NB4 (cell line): Measurements from ENCODE around the gene PTK6.

Experiments
- DNase-seq: peaks from one replicate; pipeline ENCODE4 v3.0.0; 2010; ENCODE audit warnings: low read depth
- H3K4me3 ChIP-seq: one replicate; pipeline ENCODE4 v1.5.1; 2011; ENCODE audit warnings: mild to moderate bottlenecking, low read depth, low read length, moderate library complexity
- CTCF ChIP-seq: IDR thresholded peaks from one replicate; pipeline ENCODE4 v1.5.1; 2012; ENCODE audit warnings: low read depth, low read length
- MAX ChIP-seq: IDR thresholded peaks from 2 replicates; pipeline ENCODE4 v1.6.1; 2011; ENCODE audit warnings: low read depth, low read length
- MYC ChIP-seq: IDR thresholded peaks from 2 replicates; pipeline ENCODE4 v1.6.1; 2011; ENCODE audit warnings: low read depth, low read length
- POLR2A ChIP-seq: IDR thresholded peaks from 2 replicates; pipeline ENCODE4 v1.6.1; 2011; ENCODE audit warnings: mild to moderate bottlenecking; ENCODE audit not compliant: insufficient read length; ENCODE audit errors: extremely low read depth

Gene PTK6

DNA sequence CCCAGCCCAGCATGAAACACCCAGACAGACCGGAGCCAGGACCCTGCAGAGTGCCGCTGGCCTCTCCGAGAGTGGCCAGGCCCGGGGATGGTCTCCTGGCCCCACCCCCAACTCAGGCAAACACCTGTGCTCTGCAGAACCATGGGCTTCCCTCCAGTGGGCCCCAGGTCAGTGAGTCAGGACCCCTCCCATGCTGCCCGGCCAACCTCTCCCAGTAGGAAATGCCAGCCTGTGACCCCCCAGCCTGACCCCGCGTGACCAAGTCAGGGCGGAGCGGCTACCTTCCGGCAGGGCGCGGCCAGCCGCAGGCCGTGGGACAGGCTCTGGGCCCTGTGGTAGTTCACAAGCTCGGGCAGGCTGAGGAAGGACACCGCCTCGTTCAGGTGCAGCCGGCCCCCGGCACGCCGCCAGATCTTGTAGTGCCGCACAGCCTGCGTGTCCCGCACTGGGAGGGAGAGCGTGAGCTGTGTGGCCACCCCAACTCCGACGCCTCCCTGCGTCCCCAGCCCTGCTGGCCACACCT is 3.2 kb downstream of the PTK6 start:
- H3K4me3 ChIP-seq: no peak overlapping the region
- TF ChIP-seq CTCF (no peak), MYC (no peak), POLR2A (no peak), MAX (no peak)
- no peak for DNase-seq

GRCh38 chr20:63533388-63533787 is 3.8 kb downstream of the PTK6 start:
- no peak overlapping the region for H3K4me3 ChIP-seq
- DNase-seq: no peak
- no peak for TF ChIP-seq POLR2A
- TF ChIP-seq MAX: no peak
- TF ChIP-seq MYC: no peak
- TF ChIP-seq CTCF: no peak

DNA sequence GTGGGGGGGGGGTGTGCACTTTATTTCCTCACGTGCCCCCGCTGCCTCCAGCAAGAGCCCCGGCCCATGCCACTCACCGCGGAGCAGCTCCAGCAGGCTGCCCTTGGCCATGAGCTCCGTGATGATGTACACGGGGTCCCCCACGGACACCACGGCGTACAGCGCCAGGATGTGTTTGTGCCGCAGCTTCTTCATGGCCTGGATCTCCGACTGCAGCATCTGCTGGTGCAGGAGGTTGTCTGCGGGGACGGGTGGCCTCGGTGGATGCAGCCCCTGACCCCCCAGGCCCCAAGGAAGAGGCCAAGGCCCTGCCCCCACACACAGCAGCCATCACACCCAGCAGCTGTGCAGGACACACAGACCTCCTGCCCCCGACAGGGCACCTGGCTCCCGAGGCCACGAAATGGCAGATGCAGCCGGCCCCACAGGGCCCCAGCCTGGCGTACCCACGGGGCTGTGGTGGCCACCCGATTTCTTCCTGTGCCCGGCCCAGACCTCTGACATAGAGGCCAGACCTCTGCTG is 4.7 kb downstream of the PTK6 start:
- DNase-seq: no peak
- H3K4me3 ChIP-seq: no peak overlapping the region
- TF ChIP-seq MAX (no peak), CTCF (no peak), MYC (no peak), POLR2A (no peak)

DNA sequence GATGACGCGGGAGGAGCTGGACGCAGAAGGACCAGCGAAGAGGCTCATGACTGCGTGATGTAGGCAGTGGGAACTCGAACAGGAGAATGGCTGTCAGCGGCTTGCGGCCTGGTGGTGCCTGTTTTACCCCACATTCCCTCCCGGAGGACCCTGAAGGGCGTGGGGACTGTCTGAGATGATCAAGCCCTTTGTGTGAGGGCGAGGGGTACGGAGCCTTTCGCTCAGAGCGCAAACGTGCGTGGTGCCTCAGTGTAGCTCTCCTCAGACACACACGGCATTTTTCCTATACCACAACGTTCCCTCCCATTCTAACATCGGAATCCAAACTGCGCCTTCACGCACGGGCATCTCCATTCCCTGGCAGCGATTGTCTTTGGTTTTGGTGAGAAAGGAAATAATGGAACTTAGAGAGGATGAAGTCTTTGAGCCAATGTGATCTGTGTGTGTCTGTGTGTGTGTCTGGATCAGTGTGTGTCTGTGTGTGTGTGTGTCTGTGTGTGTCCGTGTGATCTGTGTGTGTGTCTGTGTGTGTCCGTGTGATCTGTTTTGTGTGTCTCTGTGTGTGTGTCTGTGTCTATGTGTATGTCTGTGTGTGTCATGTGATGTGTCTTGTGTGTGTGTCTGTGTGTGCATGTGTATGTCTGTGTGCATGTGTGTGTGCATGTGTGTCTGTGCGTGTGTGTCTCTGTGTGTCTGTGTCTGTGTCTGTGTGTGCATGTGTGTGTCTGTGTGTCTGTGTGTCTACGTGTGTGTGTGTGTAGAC is 5.3 kb downstream of the PTK6 start:
- DNase-seq: no peak
- no peak for TF ChIP-seq CTCF
- TF ChIP-seq POLR2A: no peak
- TF ChIP-seq MAX: no peak
- no peak for TF ChIP-seq MYC
- no peak overlapping the region for H3K4me3 ChIP-seq

DNA sequence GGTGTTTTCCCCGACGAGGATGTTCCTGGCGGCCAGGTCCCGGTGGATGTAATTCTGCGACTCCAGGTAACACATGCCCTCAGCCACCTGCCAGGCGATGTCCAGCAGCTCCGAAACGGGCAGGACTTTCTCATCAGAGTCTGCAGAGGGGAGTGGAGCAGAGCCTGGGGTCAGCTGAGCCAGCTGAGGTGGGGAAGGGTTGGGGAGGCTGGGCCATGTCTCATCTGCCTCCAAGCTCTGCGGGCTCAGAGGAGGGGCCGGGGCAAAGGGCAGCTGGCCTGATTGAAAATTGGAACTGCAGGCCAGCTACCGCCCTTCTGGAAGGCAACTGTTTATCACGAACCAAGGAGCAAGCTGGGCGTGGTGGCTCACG is 6.4 kb downstream of the PTK6 start:
- no peak for TF ChIP-seq POLR2A
- TF ChIP-seq MYC: no peak
- no peak for TF ChIP-seq MAX
- TF ChIP-seq CTCF: no peak
- no peak for DNase-seq
- H3K4me3 ChIP-seq: no peak overlapping the region
